ENCODE results near the gene ENOX1.

DNA sequence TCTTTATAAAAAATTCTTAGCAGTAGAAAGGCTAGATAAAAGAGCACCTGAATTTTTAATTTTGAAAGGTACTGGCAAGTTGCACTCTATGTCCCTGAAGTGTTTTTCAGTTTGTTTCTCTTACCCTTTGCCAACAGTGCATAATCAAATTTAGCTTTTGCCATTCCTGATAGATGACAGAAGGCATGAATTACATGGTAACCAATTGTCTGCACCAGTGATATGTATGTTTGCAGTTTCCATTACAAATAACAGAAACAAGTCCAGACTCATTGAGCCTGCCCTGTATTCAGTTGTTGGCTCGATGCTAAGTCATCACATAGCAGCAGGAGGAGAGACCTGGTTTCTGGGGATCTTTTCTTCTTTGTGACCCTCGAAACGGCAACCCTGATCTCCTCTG lies 453.6 kb downstream of the ENOX1 start:
- TF ChIP-seq, protein P1, sequence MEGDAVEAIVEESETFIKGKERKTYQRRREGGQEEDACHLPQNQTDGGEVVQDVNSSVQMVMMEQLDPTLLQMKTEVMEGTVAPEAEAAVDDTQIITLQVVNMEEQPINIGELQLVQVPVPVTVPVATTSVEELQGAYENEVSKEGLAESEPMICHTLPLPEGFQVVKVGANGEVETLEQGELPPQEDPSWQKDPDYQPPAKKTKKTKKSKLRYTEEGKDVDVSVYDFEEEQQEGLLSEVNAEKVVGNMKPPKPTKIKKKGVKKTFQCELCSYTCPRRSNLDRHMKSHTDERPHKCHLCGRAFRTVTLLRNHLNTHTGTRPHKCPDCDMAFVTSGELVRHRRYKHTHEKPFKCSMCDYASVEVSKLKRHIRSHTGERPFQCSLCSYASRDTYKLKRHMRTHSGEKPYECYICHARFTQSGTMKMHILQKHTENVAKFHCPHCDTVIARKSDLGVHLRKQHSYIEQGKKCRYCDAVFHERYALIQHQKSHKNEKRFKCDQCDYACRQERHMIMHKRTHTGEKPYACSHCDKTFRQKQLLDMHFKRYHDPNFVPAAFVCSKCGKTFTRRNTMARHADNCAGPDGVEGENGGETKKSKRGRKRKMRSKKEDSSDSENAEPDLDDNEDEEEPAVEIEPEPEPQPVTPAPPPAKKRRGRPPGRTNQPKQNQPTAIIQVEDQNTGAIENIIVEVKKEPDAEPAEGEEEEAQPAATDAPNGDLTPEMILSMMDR (IDR thresholded peaks at IDR 0.05): no peak
- TF ChIP-seq ZFX (IDR thresholded peaks at IDR 0.05; ENCODE audit: borderline replicate concordance): no peak
